IMR-90 (cell line): Measurements from ENCODE around the gene C2orf92. TPM values are rescaled to one million over a fixed set of nuclear protein-coding genes. Genes with fewer than 3 reads are reported as not detected.

Experiments
- ATAC-seq: fragments of 200-7000 bp; cut with Tn5 transposase; 2 replicates; pipeline ENCODE4 v1.9.1; 2020; ENCODE audit warnings: low read depth, mild to moderate bottlenecking, moderate library complexity
- BruUV-seq: library from RNA; stranded (reverse); fragments of 400-500 nt; replicated peaks from 2 replicates; lab custom pipeline; 2021; lab: Mats Ljungman, UMichigan
- CTCF ChIA-PET: fragments of 300-600 bp; formaldehyde crosslinking; extraction: SDS; loops from one replicate; lab custom pipeline; 2021; ENCODE audit warnings: antibody characterized with exemption; lab: Yijun Ruan, JAX
- POLR2A ChIA-PET: fragments of 300-600 bp; sonication (Branson Sonifier 250); formaldehyde crosslinking; loops from one replicate; lab custom pipeline; 2022; ENCODE audit warnings: antibody characterized with exemption; ENCODE audit not compliant: unreplicated experiment; lab: Charles Lee
- DNase-seq: peaks from one replicate; pipeline ENCODE4 v3.0.0; 2013
- H2AFZ ChIP-seq: replicated peaks from 2 replicates; pipeline ENCODE3; 2013; ENCODE audit warnings: low read length, mild to moderate bottlenecking; ENCODE audit not compliant: poor library complexity
- H2AK5ac ChIP-seq: 2 replicates; pipeline ENCODE4 v1.6.1; 2013; ENCODE audit warnings: low read depth, low read length, inconsistent platforms
- H2AK9ac ChIP-seq: replicated peaks from 2 replicates; pipeline ENCODE3; 2013; ENCODE audit warnings: mild to moderate bottlenecking, low read depth, low read length, moderate library complexity; ENCODE audit not compliant: poor library complexity
- H2BK120ac ChIP-seq: 2 replicates; pipeline ENCODE4 v1.6.1; 2013; ENCODE audit warnings: low read depth, low read length, inconsistent platforms
- H2BK15ac ChIP-seq: 3 replicates; pipeline ENCODE4 v1.6.1; 2013; ENCODE audit warnings: low read depth, low read length, inconsistent platforms
- H2BK20ac ChIP-seq: 2 replicates; pipeline ENCODE4 v1.6.1; 2013; ENCODE audit warnings: low read depth, mild to moderate bottlenecking, inconsistent platforms, low read length, moderate library complexity
- H2BK5ac ChIP-seq: 2 replicates; pipeline ENCODE4 v1.6.1; 2013; ENCODE audit warnings: mild to moderate bottlenecking, low read depth, low read length, inconsistent platforms; ENCODE audit not compliant: poor library complexity, severe bottlenecking
- H3K14ac ChIP-seq: replicated peaks from 2 replicates; pipeline ENCODE4 v1.6.1; 2013; ENCODE audit warnings: low read depth, low read length, inconsistent platforms
- H3K18ac ChIP-seq: 2 replicates; pipeline ENCODE4 v1.6.1; 2013; ENCODE audit warnings: low read depth, low read length, control low read depth
- H3K23ac ChIP-seq: 2 replicates; pipeline ENCODE4 v1.6.1; 2013; ENCODE audit warnings: low read depth, low read length, inconsistent platforms
- H3K27ac ChIP-seq: 2 replicates; pipeline ENCODE4 v1.5.1; 2013; ENCODE audit warnings: mild to moderate bottlenecking, control low read depth, low read length; ENCODE audit not compliant: insufficient read depth
- H3K27me3 ChIP-seq: 2 replicates; pipeline ENCODE4 v1.6.1; 2013; ENCODE audit warnings: low read length; ENCODE audit not compliant: control insufficient read depth, insufficient read depth
- H3K36me3 ChIP-seq: 2 replicates; pipeline ENCODE4 v1.6.1; 2013; ENCODE audit warnings: low read length, mixed read lengths; ENCODE audit not compliant: control insufficient read depth, insufficient read depth
- H3K4ac ChIP-seq: 2 replicates; pipeline ENCODE4 v1.6.1; 2013; ENCODE audit warnings: low read depth, low read length, inconsistent platforms
- H3K4me1 ChIP-seq: 2 replicates; pipeline ENCODE4 v1.6.1; 2013; ENCODE audit warnings: low read length, mixed read lengths; ENCODE audit not compliant: control insufficient read depth, insufficient read depth
- H3K4me2 ChIP-seq: 2 replicates; pipeline ENCODE4 v1.6.1; 2013; ENCODE audit warnings: low read depth, mild to moderate bottlenecking, control low read depth, low read length, moderate library complexity
- H3K4me3 ChIP-seq: 2 replicates; pipeline ENCODE4 v1.5.1; 2013; ENCODE audit warnings: low read depth, mild to moderate bottlenecking, control low read depth, low read length, moderate library complexity; ENCODE audit not compliant: insufficient read depth
- H3K56ac ChIP-seq: 2 replicates; pipeline ENCODE4 v1.6.1; 2013; ENCODE audit warnings: low read length, inconsistent platforms; ENCODE audit not compliant: insufficient read depth; ENCODE audit errors: extremely low read depth
- H3K79me1 ChIP-seq, 2 experiments: 2 replicates each; pipeline ENCODE4 v1.6.1; 2013; ENCODE audit warnings: low read length in 2 of 2, inconsistent platforms in 1 of 2, low read depth in 1 of 2
- H3K9ac ChIP-seq: 2 replicates; pipeline ENCODE4 v1.6.1; 2013; ENCODE audit warnings: low read depth, low read length, control low read depth
- H3K9me1 ChIP-seq: 2 replicates; pipeline ENCODE4 v1.6.1; 2013; ENCODE audit warnings: low read length, inconsistent platforms; ENCODE audit not compliant: insufficient read depth
- H3K9me3 ChIP-seq: 2 replicates; pipeline ENCODE4 v1.6.1; 2013; ENCODE audit warnings: low read length; ENCODE audit not compliant: control insufficient read depth, insufficient read depth
- H4K20me1 ChIP-seq: 2 replicates; pipeline ENCODE4 v1.6.1; 2013; ENCODE audit warnings: low read length, inconsistent platforms; ENCODE audit not compliant: insufficient read depth
- H4K5ac ChIP-seq: 2 replicates; pipeline ENCODE4 v1.6.1; 2013; ENCODE audit warnings: mild to moderate bottlenecking, low read depth, low read length, control low read depth
- H4K8ac ChIP-seq, 2 experiments: 2 replicates each; pipeline ENCODE4 v1.6.1; 2013; ENCODE audit warnings: low read depth in 2 of 2, low read length in 2 of 2, control low read depth in 1 of 2, inconsistent platforms in 1 of 2
- H4K91ac ChIP-seq: 2 replicates; pipeline ENCODE4 v1.6.1; 2013; ENCODE audit warnings: low read depth, low read length, inconsistent platforms; ENCODE audit not compliant: insufficient read depth
- CHD1 ChIP-seq: IDR thresholded peaks from 2 replicates; pipeline ENCODE4 v1.6.1; 2012; ENCODE audit warnings: low read depth, low read length, improper control_type of control experiment
- CTCF ChIP-seq: conservative IDR thresholded peaks from 2 replicates; pipeline ENCODE4 v1.5.1; 2012; ENCODE audit warnings: mild to moderate bottlenecking, low read depth, low read length, improper control_type of control experiment
- FOS ChIP-seq: fragments of 150-350 bp; IDR thresholded peaks from 2 replicates; pipeline ENCODE4 v1.6.1; 2016; ENCODE audit warnings: low read depth, low read length
- MAZ ChIP-seq: IDR thresholded peaks from 2 replicates; pipeline ENCODE4 v1.6.1; 2012; ENCODE audit warnings: low read depth, mild to moderate bottlenecking, low read length, improper control_type of control experiment, moderate library complexity, borderline replicate concordance
- POLR2A ChIP-seq: IDR thresholded peaks from 2 replicates; pipeline ENCODE4 v1.6.1; 2012; ENCODE audit warnings: mild to moderate bottlenecking, low read depth, low read length
- RAD21 ChIP-seq: IDR thresholded peaks from 2 replicates; pipeline ENCODE4 v1.6.1; 2012; ENCODE audit warnings: low read length, improper control_type of control experiment
- RFX5 ChIP-seq: IDR thresholded peaks from 2 replicates; pipeline ENCODE4 v1.8.0; 2012; ENCODE audit warnings: low read depth, mild to moderate bottlenecking, low read length, moderate library complexity
- USF2 ChIP-seq: fragments of 150-350 bp; IDR thresholded peaks from 2 replicates; pipeline ENCODE4 v1.6.1; 2017; ENCODE audit warnings: mild to moderate bottlenecking, antibody characterized with exemption, low read length, low read depth
- WGBS, 2 experiments: methylation state at CpG; one replicate each; pipeline versions ENCODE4 v1.1.5 to v1.1.7; 2013; ENCODE audit warnings: missing lambda C conversion rate in 2 of 2; ENCODE audit not compliant: insufficient read length in 1 of 2; ENCODE audit errors: extremely low coverage in 2 of 2; 5-methylcytosine and 5-hydroxymethylcytosine counted together
- dilution Hi-C: fragments of 300-500 bp; cut with HindIII; formaldehyde crosslinking; loops from one replicate; pipeline ENCODE4 v1.14.3; 2018; ENCODE audit warnings: low sequenced_read_pairs; ENCODE audit not compliant: unreplicated experiment
- in situ Hi-C: fragments of 300-500 bp; cut with MboI; formaldehyde crosslinking; loops from 3 replicates; pipeline ENCODE4 v1.14.3; 2019; ENCODE audit warnings: low sequenced_read_pairs, inconsistent platforms, mixed read lengths
- intact Hi-C: fragments of 100-400 bp; cut with micrococcal nuclease; formaldehyde crosslinking; loops from 2 replicates; pipeline ENCODE4 v1.10.0; 2022
- polyA plus RNA-seq, 3 experiments: library from polyadenylated mRNA; depleted of rRNA; stranded (reverse); fragments of >200 nt; gene quantifications; 2 replicates each; pipeline ENCODE4 v1.2.3, GENCODE V29; 2012; ENCODE audit warnings: low replicate concordance in 1 of 3
- total RNA-seq: library from RNA; depleted of rRNA; stranded (reverse); fragments of >200 nt; gene quantifications from 2 replicates; pipeline ENCODE4 v1.2.3, GENCODE V29; 2012

The C2orf92 gene
- total and polyA plus RNA-seq, 2 of the 4 experiments (the other 2 are of a cell fraction), result 0.90 to 2.5 TPM

- 82% methylated on average over 8 of the region's 32 CpGs; no CpG with 5 or more reads in 1 of the 2 experiments for WGBS, 2 experiments
- POLR2A ChIA-PET, result no interaction called here
- in situ Hi-C loops, result no loop called here
These were observed 68.1 kb downstream of the C2orf92 start for GRCh38 chr2:97737421-97738178.

More at GRCh38 chr2:97737421-97738178, 68.1 kb downstream of the C2orf92 start:
- H4K20me1 ChIP-seq, result no peaks in the 10 kb centered on the region
- DNase-seq (no peak), ATAC-seq (no peak)
- H2AK9ac ChIP-seq, result no peak overlapping the region
- H3K56ac ChIP-seq, result no peak overlapping the region
- H2BK15ac ChIP-seq, result no peak overlapping the region
- H3K9me3 ChIP-seq, result no peaks in the 10 kb centered on the region
- H2BK5ac ChIP-seq, result no peak overlapping the region
- H4K8ac ChIP-seq, result no peak overlapping the region
- no peak overlapping the region for H2BK120ac ChIP-seq
- no peak overlapping the region for H3K27ac ChIP-seq
- H3K4ac ChIP-seq, result no peak overlapping the region
- no peak overlapping the region for H3K18ac ChIP-seq
- H3K4me1 ChIP-seq, result no peaks in the 10 kb centered on the region
- no peak overlapping the region for H3K4me2 ChIP-seq
- no peak overlapping the region for H3K14ac ChIP-seq
- H3K9me1 ChIP-seq, result no peaks in the 10 kb centered on the region
- CTCF ChIA-PET, result interaction anchor here (0.6 kb wide), 1 partner anchor 16 kb away, joined by 4 read pairs; no protein-coding TSS in a partner anchor
- H4K5ac ChIP-seq, result no peak overlapping the region
- no peaks in the 10 kb centered on the region for H3K36me3 ChIP-seq
- intact Hi-C loops (no loop called here), dilution Hi-C loops (no loop called here)
- no peak overlapping the region for H2AFZ ChIP-seq
- no peaks in the 10 kb centered on the region for H3K79me1 ChIP-seq
- no peak for TF ChIP-seq CTCF
- TF ChIP-seq CHD1, result no peak
- no peak for TF ChIP-seq USF2
- no peak for TF ChIP-seq MAZ
- TF ChIP-seq POLR2A, result no peak
- no peak for TF ChIP-seq FOS
- no peak for TF ChIP-seq RAD21
- TF ChIP-seq RFX5, result no peak
- no peak overlapping the region for H3K4me3 ChIP-seq
- H2AK5ac ChIP-seq, result no peak overlapping the region
- no TSS peak for BruUV-seq
- H3K23ac ChIP-seq, result no peak overlapping the region
- no peaks in the 10 kb centered on the region; the same call in 1 of the 2 replicates for H3K27me3 ChIP-seq
- no peak overlapping the region for H2BK20ac ChIP-seq
- no peak overlapping the region for H3K9ac ChIP-seq
- no peak overlapping the region for H4K91ac ChIP-seq
